Pulmonary artery endothelial cell (primary cell): ENCODE measurements around the gene SND1. TPM values are rescaled to one million over a fixed set of nuclear protein-coding genes. Genes with fewer than 3 reads are reported as not detected.

ENCODE experiments used
- DNase-seq: peaks from one replicate; pipeline ENCODE4 v3.0.0-alpha.2; 2011; ENCODE audit warnings: low read depth, low spot score
- total RNA-seq: library from RNA; depleted of rRNA; stranded (reverse); fragments of >200 nt; gene quantifications from 2 replicates; pipeline ENCODE4 v1.2.3, GENCODE V29; 2014

SND1 gene
- total RNA-seq, 1 donor from 2014 or later = 225 TPM

DNA sequence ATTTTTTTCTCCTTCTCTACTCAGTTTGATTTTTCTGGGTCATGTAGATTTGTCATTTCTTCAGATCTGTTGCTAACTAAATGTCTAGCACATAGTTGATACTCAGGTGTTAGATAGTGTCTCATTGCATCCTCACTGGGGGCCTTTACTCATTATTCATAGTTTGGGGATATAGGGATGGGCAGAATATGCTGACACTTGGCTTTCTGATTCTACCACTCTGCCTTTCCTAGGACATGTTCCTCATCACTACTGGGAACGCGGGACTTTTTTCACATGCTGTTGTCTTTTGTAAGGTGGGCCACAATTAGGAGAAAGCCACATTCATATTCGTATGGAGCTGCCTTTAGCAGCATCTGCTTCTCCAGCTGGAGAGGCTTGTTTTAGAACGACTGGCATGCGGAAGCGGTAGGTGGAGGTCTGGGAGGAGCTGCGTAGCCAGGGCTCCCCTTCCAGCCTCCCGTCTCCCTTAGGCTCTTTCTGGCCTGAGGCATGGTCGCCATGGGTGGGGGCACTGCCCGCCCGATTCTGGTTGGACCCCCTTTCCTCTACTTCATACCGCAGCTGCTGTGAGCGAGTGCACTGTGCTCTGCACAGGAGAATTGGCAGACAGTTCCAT, 78.8 kb downstream of the SND1 start:
- no peak for DNase-seq

DNA sequence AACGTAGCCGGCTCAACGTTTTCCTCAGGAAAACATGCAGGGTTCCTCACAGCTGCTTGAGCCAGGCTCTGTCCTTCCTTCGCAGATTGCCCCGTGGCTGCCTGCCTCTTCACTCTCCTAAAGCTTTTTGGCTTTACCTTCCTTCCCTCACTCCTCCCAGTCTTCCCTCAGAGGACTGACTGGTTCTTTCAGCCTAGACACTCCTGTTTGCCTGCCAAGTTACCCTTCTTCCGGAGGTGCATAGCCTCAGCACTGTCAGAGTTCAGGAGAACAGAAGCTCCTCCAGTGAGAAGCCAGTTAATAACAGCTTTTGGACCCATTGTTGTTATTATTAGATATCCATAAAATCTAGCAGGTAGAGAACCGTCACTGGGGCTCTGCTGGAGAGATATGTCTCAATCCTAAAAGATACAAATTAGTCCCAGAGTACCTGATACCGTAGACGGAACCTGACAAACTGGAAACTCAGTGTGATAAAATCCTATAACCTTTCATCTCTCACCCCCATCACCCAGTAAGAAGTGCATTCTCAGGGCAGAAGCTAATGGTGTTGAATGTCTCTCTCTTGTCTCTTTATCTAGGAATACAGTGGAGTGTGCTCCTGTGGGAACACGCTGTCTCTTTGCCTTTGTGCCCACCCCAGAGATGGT, 79.6 kb downstream of the SND1 start:
- DNase-seq = no peak

DNA sequence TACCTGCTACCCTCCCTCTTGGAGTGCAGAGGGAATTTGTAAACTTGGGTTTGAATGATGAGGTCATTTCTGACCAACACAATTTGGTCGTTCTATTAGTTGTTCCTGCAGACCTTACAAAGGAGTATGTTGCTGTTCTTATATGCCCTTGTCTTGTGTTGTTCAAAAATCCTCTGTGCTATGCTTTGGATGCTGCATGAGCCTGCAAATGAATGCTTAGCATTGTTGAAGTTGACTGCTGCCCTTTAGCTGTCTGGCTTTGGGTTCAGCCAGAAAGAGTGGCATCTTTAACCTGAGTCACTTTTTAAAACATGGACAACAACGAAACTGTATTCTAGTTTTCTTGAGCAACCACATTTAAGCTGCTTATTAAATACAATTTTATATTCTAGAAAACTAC, 80.3 kb downstream of the SND1 start:
- DNase-seq = no peak

DNA sequence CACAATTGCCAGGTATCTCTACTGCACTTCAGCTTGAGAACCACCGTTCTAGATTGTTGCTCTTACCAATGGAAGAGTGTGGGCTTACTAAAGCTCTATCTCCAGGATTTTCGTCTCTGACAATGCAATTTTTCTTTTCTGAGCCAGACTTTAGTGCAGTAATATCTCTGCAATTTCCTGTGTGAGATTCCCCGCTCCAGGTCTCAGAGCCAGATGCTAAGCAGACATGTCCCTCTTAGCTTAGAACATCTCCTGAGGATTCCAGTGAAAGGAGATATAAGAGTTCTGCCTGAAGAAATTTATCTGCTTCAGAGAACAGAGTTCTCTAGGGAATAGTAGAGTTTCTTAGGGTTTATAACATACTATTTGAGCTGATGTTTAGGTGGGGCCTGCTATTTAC, 82.0 kb downstream of the SND1 start:
- DNase-seq = no peak

DNA sequence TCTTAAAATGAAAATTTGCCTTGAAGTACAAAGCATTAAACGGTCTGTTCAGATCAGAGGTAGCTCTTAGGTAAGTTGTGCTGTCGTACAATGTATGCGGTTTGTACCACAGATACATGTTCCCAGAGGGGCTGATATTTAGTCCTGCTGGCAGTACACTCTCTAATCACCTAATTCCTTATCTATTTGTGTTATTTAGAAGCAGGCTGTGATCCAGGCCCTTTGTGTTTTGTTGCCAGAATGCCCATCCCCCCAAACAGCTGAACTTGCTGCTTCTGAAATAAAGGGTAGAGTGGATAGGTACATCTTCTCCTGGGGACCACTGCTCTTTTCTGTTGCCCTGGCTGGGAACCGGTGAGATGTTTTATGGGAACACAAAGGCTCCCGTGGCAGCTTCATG, 84.5 kb downstream of the SND1 start:
- no peak for DNase-seq

DNA sequence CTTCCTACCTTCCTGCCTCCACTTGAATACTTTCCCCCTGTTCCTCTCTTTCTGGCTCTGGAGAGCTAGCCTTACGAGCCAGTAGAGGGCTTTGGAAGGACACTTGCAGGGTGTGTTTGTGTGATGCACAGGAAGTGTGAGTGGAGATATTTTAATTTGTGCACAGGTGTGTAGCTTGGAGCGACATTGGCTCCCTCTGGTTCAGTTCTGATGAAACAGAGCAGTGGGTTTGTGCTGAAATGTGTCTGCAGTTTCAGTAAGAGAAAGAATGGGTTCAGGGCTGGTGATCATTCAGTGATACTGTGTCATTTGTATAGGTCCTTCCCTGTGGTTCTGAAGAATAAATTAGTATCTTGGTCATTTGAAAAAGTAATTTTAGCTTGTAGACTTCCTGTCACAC, 86.9 kb downstream of the SND1 start:
- DNase-seq = no peak

DNA sequence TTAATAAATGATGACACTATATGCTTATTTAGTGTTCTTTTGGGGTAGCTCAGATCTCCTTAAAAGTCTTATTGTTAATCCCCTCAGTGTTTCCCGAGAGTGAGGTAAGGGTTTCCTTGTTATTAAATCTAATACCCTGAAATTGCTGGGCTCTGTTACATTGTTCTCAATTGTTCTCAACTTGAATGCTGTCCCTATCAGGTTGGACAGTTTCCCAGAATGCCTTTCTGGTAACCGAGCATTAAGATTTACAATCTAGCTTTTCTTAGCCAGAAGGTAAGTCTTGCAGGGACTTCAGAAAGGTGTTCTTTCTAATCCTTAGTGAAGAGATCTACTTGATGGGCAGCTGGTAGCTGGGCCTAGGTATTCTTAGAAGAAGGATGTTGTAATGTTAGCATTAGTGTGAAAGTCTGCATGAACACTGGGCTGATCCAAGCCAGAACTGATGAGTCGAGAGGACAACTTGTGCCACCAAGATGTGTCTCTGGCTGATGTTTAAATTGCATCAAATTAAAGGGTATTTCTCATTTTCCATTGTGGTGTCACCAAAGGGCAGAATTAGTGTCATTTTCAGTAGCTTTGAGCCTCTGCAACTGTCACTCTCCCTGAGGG, 89.9 kb downstream of the SND1 start:
- DNase-seq = no peak

DNA sequence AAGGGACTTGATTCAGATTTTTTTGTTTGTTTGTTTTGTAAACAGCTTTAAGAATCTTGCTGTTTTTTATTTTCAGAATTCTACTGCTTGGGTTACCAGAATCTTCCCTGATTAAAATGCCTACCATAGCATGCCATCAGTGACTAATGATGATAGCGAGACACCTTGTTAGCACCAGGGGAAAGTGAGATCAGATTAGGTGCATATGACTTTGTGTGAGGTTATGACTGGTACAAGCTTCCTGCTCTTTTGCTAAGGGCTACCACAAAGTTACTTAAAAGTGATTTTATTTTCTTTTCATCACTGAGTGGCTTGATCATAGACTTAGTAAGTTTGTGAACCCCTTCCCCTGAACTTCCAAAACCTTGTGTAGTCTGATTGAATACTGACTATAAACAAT, 93.5 kb downstream of the SND1 start:
- DNase-seq = no peak

DNA sequence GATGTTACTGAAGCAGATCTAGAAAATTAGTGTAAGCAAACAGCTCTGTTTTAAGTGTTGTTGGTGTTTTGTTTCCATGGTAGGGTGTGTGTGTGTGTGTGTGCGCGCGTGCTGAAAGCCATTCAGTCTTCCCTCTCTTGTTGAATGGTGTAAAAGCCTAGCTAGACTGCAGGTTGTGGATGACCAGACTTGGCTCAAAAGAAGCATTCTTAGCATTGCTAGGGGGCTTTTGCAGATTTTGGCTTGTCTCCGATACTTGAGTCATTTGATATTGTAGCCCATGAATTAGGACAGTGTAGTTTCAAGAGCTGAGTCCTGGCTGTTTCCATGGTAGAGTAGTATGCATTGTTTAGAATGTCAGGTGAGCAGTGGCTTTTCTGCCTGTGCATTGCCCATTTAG, 99.1 kb downstream of the SND1 start:
- no peak for DNase-seq

DNA sequence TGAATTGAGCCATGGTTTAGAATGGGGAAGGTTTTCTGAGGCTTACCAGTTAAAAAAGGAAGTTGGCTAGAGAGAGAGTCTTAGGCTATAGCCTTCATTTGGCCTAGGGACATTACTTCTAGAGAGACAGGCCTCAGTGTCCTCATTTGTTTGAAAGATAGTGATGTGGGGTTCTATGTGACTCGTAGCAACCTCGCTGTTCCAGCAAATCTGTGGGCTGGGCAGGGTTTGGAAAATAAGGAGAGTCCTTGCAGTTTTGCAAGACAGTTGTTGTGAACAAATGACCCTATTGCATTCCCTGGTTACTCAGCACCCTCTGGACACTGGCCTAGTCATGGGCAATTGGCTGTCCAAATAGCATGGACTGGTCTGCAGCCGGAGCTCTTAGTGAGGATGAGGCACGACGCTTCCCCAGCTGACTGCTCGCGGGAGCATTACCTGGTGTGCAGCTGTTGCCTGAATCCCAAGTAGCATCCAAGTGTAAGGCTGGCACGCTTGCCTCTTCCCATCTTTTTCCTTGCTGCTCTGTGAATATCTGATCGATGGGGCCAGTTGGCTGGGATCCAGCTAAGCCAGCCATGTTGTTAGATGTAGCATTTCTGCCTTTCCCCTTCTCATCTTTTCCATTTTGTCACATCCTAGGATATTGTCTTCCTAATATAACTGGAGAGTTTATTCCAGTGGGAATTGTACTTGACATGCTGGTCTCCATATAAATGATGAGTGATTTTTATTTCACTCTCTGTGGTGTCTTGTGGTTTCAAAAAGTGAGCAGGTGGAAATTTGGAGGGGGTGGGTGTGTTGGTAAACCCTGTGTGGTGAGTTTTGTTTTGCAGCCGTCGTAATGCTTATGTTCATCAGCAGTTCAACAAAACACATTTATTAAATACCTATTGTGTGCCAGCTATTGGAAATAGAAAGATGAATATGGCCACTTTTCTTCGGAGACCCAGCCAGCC, 99.8 kb downstream of the SND1 start:
- DNase-seq = no peak

DNA sequence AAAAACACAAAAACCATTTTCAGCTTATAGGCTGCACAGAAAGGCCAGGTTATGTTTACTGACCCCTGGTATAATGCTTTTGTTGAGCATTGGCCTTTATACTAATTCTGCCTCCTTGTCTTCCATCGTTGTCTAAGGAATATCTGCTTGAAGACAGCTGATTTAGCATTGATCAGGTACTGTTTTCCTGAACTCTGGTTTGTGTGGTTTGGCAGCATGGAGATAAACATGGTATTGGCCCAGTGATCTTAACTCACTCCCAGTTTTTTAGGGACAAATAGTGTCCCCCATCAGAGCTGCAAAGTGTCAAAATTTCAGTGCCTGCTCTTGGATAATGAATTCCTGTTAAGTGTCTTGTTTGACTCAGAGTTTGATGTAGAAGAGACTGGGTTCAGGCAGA, 100.8 kb downstream of the SND1 start:
- no peak for DNase-seq

DNA sequence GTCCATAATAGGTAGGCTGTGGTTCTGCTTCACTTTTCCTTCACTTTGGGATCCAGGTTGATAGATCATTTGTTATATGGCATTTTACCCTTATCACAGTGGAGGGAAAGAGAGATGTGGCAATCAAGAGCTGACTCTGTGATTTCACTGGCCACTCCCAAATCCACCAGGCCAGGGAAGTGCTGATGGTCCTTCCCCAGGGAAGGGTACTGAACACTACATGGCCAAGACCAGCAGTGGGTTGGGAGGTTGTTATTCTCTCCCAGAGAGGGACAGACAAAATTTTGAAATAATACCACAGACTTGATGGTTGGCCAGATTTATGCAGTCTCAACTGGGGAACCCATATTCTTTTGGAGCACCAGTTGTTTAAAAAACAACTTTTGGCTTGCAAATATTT, 102.5 kb downstream of the SND1 start:
- DNase-seq = no peak

DNA sequence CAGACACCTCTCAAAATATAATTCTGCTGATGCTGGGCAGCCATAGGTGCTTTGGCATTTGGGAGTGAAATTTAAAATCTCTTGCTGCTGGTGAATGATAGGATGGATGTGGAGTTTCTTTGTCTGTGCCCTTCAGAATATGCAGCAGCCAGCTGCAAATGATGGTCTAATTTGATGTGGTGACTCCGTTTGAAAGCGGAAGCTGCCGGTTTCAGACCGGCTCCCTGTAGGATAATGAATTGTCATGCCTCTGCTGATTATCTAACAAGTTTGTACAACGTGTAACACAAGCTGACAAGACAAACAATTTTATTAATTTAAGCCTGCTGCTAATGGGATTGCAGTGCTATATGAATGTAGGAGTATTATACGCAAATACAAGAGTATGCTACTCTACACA, 103.5 kb downstream of the SND1 start:
- no peak for DNase-seq

DNA sequence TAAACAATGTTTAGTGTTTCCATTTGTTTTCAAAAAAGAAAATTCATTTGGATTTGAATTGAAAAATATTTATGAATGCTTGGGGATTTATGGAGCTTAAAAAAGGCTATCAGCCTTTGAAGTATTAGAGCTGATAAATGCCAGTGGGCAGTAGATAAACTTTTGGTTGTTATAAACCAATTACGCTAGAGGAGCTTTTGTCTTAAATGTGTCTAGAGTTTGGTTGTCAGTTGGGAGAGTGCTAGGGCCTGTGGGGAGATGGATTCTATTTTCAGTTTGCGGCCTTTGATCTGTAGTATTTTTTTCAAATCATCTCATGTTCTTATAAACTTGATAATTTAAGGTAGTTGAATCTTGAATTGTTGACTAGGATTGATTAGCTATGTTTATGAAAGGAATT, 104.0 kb downstream of the SND1 start:
- no peak for DNase-seq

DNA sequence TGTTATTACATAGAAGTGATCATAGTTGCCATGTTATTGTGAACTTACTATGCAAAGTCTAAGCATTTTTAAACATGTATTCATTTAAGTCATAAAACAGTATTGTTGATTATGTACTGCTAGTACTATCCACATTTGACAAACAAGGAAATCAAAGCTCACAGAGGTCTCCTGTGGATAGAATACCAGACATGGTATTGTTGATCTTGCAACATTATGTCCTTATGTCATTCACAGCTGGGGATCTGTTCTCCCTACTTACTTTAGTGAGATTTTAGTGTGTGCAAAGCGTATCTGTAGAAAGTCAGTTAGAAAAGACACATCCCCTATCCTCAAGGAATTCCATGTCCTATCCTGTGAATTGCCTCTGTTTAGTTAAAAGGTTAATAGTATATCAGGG, 106.1 kb downstream of the SND1 start:
- no peak for DNase-seq

DNA sequence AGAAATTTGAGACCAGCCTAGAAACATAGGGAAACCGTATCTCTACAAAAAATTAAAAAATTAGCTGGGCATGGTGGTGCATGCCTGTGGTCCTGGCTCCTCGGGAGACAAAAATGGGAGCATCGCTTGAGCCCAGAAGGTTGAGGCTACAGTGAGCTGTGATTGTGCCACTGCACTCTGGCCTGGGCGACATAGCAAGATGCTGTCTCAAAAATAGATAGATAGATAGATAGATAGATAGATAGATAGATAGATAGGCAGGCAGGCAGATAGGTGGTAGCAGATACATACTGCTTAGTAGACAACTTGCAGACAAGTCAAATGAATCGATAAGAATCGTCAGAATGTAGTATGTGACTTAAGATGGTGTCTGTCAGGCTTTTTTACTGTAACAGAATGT, 106.9 kb downstream of the SND1 start:
- DNase-seq = no peak

DNA sequence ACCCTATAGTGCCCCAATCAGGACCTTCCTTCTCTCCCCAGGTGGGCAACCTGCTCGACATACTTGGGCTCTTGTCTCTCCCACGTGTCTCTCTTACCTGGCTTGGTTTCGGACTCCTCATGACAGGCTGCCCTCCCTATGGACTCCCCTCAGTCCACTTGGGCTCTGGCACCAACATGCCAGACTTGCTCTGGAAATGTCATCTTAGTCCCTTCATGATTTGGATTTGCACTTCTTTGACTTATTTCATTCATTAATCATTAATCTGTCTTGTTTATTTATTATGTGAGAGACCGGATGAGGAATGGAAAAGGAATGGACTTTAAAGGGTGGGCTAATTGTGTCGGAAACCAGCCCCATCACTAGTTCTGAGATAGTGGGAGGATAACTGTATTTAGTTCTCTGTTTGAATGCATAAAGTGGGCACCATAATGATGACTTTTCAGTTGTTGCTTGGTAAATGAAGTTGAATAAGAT, 108.0 kb downstream of the SND1 start:
- DNase-seq = no peak

DNA sequence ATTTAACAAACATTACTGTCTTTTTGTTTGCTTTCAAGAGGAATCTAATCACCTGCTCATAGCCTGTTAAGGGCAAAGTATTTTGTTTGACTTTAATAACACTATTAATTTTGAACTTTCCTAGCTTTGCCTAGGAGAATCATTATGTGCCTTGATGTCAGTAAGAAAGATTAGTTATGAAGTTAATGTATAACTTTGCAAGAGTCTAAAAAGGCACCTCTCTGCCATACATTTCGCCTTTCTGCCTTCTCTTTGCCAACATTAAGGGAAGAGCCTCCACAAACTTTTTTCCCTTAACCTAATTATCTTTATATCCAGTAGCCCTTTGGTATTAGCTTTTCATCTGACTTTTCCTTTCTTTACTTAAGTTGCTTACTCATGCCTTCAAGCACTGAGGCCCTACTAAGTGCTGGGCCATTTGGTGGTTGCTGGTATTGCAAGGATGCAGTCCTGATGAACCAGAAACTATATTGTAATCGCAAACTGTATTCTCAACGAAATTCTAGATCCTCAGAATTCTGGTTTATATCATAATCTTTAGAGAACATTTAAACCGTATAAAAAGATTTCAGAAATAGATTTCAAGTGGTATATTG, 108.5 kb downstream of the SND1 start:
- no peak for DNase-seq

DNA sequence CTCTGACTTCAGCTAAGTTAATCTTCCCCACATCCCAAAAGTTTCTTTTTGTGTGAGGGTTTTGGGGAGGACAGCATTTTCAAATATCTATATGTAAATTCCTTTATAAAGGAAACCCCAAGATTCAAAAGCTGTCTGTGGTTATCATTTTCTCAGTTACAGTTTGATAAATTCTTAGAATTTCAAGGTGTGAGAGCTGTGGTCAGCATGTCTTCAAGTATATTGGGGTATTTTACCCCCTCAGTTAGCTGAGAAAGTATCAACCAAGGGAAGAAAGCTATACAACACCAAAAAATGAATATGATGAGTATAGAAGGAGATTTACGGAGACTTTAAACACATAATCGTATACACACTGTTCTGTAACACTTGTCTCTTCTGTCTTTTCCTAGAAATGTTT, 109.2 kb downstream of the SND1 start:
- DNase-seq = no peak

DNA sequence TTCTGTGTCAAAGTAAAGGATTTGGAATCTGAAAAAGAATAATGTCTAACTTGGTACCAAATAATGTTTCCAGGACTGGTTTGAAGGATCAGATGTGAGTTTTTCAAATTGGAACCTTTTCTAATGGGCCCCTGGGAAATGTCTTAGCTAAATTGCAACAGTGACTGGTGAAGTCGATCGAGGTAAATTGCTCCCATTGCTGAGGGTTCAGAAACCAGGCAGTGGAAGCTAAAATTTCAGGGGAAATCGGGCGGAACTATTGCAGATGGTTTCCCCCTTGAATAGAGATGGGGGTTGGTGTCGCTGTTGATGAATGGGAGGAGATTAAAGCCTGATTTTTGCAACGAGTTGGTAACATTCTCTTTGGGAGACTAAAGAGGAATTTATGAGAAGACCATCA, 112.7 kb downstream of the SND1 start:
- DNase-seq = no peak

DNA sequence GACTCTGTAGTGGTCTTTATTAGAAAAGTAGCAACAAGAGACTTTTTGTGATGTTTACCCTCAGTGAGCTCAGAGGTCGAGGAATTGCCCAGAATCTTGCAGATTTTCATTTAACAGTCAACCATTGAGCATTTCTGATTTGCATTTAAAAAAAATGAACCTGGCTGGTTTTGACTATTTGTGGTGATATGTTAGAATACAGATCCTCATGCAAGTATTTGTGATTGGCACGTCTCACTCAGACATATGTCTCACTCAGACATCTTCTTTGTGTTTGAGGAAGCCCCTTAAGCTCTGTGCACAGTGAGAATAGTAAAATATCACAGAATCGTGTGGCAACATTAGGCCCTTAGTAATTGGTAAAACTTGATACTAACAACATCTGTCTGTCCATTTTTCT, 113.2 kb downstream of the SND1 start:
- DNase-seq = no peak
